Stimulated activated naive CD4-positive, alpha-beta T cell treated with Interleukin-2 at 50 U/mL for 16 hours (primary cell): ENCODE measurements around the gene SLCO2A1.

Experiments used
- DNase-seq: peaks from one replicate; lab custom pipeline; 2025; lab: John Stamatoyannopoulos, UW

The SLCO2A1 gene

DNA sequence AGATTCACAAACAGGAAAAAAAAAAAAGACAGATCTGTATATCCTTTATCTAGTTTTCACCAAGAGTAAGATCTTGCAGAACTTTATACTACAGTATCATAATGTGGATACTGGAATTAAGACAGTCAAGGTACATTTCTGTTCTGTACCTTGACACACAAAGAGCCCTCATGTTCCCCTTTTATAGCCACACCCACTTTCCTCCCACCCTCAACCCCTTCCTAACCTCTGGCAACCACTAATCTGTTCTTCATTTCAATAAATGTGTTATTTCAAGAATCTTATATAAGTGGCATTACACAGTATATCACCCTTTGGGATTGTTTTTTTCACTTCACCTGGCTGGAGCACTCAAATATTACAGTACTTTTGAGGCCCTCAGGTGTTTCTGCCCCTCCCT lies 130.4 kb downstream of the SLCO2A1 start:
- DNase-seq, result no peak

DNA sequence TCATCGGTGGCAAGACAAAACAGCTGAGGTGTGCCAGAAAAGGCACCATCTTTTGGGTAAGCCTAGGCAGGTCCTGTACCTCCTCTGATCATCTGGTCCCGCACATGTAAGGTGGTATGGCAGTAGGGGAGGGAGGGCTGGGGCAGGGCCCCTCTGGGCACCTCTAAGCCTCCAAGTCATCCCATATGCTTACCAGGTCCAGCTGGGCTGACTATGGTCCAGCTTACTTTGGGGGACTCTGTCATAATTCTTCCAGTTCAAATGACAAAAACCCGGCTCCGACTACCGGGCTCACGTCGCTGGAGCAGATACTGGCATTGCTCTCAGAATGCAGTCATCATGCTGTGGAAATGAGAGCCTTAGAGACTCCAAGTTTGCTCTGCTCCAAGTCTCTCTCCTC lies 132.2 kb downstream of the SLCO2A1 start:
- DNase-seq, result no peak

DNA sequence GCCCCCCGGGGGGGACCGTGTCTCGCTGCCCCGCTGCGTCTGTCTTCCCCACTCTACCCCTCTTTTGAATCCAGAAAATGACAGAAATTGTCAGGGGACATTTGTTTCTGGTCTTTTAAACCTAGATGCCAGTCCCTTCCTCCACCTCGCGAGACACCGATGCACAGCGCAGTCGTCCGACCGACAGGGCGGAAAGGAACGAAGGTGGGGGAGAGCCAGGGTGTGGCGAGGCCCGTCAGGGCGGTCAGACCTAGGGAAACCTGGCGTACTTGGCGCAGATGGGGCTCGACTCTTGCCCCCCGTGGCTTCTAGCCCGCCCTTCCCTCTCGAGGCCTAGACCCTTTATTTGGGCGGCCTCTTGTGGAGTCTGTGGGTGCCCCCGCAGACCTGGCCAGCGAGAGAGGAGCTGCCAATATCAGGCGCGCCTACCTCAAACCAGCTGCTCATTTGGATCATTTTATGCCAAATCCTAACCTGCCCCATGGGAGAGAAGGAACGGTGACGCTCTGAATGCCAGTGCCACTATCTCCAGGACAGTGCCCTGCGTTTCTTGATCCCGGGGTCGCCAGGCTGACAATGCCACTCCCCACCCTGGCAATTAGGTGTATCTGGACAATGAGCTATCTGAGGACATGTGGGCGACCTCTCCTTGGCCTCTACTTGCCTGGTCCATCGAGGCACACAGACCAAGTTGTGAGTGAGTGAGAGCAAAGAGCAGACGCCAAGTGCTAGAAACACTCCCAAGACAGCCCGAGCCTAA lies 133.5 kb downstream of the SLCO2A1 start:
- DNase-seq, result no peak

DNA sequence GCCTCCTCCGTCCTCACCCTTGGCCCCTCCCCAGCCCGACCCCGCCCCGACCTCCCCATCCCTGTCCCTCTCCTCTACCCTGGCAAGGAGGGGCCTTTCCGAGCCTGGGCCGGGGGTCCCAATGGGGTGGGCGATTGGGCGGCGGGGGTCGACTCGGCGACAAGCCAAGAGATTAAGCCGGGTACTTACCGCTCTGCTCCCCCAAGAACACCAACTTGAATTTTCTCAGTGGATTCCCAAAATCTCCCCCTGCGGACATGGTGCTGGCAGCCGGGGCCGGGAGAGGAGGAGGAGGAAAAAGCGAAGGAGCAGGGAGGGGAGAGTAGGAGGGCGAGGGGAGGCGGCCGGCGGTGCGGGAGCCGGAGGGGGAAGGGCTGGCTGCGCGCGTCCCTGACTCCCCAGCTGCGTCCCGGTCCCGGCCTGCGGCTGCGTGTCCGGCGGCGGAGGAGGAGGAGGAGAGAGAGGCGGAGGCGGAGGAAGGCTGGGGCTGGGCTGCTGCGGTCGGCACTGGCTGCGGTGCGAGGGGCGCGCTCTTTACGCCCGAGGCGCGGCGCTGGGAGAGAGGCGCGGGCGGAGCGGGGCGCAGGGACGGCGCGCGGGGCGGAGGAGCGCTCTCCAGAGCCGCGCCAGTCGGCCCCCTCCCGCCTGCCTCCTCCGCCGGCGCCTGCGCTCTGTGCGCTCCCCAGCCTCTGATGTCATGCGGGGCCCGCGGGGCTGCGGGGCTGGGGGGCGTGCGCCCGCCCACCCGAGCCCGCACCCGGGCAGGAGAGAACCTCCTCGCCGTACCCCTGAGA lies 134.3 kb downstream of the SLCO2A1 start, which contains the start of gene RAB6B:
RAB6B (minus strand) TSS at position 675 of the 794 bp plus-strand sequence; CDS start at position 259, 416 bp downstream.
- DNase-seq, result no peak

DNA sequence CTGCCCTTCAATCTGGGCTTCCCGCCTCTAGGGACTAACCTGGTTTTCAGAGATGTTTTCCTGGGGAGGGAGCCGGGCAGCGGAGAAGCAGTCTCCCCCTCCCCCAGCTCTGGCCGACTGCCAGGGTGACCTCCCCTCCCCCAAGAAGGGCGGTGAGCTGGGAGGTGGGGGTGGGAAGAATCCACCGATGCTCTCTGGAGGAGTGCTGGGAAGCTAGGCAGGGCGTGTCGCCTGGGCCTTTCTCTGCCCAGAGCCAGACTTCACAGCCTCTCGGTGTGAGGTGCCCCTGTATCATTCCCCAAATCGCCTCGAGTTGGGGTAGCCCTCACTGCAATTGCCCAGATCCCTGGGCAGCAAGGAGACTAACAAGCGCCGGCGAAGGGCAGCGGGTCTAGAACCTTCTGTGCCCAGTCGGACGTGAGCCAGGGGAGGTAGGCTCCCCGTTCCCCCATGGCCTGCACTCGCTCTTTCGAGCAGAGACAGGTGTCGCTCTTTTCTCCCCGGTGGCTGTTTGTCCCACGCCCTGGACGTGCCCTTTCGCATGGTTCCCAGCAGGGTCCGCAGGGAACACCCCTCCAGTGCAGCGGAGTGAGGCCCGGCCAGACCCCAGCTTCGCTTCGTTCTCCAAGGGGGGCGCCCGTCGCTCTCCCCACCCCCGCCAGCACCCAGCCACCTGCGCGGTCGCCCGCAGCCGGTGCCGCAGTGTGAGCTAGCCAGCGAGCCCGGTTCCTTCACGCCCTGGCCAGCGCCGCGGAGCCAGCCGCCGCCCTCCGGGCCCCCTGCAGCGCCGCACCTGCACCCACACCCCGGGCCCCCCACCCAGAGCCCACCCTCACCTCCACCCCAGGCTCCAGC lies 135.1 kb downstream of the SLCO2A1 start:
- no peak for DNase-seq

DNA sequence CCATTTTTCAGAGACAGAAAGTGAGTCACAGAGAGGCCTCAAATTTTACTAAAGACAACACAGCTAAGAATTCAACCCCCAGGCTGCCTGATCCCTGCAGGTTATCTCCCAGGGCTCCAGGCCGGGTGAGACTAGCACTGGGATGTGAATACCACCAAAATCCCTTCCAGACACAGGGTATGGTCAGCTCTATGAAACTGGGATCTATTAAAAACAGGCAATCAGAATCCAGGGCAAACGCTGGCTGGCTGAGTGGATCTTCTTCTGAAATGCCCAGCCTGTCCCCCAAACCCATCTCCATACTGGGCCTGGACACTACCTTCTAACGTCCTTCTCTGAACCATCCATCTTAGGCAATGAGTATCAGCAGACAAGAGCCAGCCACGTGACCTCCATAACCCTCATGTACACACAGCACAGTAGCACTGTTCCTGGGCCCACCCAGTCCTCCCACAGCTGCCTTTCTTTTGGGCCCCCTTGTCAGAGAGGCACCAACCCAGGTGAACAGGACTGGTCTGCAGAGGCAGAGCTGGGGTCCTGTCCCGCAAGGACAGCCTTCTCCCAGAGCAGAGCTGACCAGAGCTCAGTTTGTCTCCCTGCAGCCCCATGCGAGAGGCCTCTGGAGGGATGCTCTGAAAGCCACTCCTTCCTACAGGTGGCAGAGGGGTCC lies 135.9 kb downstream of the SLCO2A1 start:
- DNase-seq, result no peak

DNA sequence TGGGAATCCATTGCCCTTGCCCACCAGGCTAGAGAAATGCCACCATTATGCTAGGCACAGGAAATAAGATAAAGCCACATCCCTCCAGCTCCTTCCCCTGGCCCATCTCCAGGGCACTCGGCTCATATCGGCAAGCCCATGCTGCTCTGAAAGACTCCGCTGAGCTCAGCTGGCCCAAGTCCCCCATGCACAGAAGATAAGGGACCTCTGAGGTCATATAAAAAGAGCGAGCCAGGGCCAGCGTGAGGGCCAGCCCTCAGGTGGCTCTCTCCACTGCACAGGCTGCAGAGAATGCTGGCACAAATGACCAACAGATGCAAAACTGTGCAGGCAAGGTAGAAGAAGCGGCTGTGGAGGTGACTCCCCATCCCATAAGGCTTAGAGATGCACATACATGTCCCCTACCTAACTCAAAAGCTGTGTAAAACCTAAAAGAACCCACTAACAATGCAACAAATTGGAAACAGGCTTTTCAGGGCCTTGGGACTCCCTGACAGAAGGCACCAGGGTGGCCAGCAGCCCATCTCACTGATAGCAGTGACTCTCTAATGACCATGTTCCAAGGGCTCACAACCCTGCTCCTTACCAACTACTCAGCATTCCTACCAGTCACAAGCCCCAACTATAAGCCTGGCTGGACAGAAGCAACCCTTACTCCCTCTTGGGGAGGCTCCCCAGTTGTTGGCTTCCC lies 137.0 kb downstream of the SLCO2A1 start:
- no peak for DNase-seq

DNA sequence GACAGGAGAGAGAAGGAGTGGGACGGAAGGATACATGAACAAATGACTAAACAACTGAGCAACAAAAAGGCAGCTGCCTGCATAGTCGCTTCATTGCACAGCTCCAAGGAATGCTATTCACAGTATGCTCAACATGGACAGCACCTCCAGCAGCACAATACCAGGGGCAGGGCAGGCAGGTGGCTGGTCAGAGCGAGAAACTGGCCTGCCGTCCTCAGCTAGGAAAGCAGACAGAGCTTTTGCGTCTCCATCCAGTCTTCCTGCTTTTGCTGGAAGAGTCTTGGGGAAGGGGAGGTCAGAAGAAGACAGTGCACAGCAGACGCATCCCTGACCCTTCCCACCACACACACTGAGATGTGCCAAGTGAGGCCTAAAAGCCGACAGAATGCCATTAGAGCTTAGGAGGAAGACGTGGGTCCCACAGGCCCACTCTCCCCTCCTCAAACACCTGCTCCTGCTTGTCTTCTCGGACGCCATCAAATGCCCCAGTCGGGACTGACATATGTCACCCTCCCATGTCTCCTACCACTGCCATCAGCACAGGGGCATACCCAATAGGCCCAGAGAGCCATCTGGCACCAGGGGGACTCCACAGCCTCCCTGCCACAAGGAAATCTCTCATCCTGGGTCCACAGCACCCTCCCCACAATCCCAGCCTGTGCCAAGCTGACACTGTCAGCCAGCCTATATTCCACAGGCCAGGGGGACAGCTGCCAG lies 137.9 kb downstream of the SLCO2A1 start:
- DNase-seq, result no peak

DNA sequence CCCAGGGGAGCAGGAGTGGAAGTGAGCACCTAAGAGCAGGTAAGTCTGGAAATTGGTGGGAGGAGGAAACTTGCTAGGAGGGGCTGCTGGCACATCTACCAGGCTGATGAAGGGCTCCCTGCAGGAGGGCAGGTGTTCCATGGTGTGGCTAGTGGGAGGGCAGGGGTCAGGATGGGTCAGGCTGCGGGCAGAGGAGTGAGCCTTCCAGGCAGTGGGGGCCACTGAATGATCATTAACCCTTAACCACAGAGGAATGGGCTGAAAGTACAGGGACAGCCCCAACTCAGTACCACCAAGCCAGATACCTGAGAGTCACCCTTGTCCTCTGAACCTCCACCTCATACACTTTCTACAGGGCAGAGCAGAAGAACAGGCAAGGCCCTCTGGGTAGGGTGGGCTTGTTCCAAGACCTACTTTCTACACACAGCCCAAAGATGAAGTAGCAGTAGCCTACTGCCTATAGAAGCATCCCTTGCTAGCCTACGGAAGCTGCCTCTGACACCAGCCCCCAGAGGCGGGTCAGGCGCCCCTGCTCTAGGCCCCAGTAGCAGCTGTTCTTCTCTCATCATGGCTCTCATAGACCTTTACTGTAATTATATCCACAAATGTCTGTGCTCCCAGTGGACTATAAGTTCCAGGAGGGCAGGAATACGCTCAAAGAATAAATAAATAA lies 138.6 kb downstream of the SLCO2A1 start:
- DNase-seq, result no peak

DNA sequence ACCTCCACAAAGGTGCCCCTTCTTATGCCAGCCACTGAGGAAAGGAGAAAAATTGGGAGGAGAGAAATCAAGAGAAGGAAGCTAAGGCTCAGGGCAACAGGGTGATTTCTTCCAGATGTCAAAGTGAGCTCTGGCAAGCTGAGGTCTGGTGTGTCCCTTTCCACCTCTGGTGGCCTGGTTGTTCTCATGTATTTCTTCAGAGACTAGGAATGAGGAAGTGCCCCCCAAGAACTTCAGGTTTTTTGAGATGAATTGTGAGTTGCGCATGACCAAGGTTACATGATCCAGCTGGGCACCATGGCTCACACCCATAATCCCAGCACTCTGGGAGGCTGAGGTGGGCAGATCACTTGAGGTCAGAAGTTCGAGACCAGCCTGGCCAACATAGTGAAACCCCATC lies 139.7 kb downstream of the SLCO2A1 start:
- DNase-seq, result no peak

DNA sequence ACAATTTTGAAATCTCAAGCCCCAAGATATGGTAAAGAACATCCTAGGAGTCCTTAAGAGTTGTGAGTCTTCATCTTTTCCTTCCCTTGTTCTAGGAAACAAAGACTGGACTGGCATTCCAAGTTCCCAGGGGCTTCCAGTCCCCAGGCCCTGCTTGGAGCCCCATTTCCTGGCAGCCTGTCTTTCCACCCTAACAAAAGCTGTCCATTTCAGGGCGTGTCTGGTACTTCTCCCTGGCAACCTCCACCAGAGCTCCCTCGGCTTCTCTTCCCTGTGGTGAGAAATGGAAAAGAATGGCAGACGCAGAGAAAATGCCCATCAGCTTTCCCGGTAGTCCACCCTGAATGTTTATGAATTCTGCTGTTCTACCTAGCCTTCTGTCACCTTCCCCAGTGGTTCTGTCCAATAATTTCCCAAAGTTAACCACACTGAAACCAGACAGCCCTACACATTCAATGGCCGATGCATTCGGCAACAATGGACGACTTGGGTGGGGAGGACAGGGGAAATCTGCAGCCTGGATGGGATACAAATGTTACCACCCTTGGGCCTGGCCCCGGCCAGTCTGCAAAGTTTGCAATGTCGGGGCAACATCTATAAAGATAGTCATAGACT lies 140.9 kb downstream of the SLCO2A1 start:
- DNase-seq, result no peak

DNA sequence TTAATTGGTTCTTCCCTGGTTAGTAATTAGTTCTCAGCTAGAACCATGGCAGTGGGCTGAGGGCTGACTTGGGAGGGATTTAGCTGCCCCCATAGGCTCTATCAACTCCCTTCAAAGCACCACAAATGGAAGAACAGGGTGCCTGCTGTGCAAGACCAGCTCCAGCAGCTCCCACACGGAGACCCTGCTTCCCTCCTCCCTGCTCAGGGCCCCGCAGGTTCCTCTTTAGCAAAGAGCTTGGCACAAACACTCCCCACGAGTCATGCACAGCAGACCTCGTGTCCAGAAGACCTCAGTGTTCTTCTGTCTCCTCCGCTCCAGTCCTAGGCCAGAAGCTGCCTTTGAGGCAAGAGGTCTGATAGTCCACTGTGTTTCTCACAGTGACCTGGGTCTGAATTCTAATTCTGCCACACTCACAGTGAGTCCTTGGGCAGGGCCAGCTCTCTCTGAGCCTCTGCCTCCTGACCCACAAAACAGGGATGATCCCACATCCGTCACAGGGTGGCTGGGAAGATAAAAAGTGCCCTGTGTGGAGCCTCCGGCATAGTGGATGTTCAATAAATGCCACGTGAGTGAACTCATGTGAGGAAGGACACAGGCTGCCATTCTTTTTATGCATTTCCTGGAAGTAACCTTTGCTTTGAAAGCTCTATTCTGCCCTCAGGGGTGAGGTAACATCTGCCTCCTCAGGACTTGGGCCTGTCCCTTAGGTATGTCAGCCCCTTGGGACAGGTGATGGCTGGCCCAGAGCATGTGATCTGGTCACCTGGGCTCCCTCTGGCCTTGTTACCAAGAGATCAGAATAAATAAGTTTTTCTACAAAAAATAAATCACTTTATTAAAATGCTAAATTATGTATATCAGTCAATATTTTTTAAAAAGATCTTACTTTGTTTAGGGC lies 141.7 kb downstream of the SLCO2A1 start:
- no peak for DNase-seq

DNA sequence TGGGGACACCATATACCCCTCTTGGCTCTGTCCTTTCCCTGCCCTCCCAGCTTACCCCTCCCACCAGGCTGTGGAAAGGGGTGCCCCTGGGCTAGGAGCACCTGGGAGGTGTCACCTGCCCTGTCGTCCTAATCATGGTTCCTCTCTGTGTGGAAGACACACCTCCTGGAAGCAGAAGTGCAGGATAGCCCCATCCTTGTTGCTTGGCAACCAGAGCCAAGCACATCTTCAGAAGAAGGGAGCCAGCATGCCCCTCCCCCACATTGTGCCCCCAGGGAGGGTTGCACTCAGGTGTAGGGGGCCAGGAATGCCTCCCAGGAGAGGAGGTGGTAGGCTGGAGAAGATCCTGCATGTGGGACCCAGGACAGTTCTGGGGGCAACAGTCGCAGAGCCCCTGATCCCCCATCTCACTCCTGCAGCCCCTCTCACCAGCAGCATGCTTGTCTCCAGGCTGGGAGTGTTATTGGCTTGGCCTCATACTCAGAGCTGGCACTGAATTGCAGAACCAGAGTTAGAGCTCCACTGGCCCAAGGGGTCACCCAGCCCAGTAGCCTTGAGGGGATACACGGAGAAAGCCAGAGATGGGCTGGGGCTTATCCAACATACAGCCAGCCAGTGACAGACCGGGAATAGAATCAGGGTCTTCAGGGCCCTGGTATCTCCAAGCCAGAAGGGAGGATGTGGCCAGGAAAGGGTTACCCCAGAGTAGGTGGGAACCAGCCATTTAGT lies 142.5 kb downstream of the SLCO2A1 start:
- no peak for DNase-seq

DNA sequence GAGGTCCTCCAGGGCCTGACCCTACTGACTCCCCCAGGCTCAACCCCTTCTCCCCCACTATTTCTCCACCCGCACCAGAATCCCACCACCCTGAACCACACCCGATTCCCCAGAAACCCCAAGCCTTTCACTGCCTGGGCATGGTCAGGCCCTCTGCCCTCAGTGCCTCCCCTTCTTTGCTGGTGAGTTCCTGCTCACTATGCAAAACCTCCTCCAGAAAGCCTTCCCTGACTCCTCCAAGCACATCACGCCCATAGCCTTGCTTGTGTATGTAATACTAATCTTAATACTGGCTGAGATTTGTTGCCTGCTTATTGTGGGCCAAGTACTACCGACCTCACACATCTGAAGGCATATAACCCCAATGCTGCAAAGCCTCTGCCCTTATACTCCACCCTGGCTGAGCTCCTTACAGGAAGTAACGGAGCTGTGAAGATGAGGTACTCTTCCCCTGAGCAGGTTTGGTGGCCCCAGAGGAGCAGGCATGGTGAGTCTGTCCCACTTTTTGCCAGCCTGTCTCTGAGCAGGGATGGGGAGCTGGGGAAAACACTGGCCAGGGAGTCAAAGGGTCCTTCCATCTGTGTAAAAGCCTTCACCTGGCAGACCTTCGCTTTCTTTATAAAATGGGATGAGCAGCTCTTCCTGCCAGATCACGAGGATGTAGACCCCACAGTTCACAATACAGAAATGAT lies 143.5 kb downstream of the SLCO2A1 start:
- no peak for DNase-seq

DNA sequence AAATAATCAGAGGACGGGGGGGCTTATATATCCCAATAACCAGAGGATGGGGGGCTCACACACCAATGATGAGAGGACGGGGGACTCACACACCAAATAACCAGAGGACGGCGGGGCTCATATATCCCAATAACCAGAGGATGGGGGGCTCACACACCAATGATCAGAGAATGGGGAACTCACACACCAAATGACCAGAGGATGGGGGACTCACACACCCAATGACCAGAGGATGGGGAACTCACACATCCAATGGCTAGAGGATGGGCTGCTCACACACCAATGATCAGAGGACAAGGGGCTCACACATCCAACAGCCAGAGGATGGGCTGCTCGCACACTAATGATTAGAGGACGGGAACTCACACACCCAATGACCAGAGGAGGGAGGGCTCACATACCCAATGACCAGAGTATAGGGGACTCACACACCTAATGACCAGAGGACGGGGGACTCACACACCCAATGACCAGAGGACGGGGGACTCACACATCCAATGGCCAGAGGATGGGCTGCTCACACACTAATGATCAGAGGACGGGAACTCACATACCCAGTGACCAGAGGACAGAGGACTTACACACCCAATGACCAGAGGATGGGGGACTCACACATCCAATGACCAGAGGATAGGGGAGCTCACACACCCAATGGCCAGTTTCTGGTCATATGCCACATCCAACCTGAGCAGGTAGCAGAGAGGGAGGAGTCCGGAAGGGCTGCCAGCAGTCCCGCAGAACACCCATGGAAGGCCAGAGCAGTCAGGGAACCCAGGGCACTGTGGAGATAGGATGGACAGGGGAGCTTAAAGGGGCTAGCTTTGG lies 144.6 kb downstream of the SLCO2A1 start:
- no peak for DNase-seq
